IPS-NIHi11 (cell line): Measurements from ENCODE around the gene KATNIP.

Source experiments
- DNase-seq: peaks from one replicate; pipeline ENCODE4 v3.0.0; 2012; ENCODE audit warnings: mixed read lengths, low spot score

Gene KATNIP

GRCh38 chr16:27585200-27585599 lies 35.3 kb downstream of the KATNIP start:
- no peak for DNase-seq

GRCh38 chr16:27586711-27587110 lies 36.8 kb downstream of the KATNIP start:
- DNase-seq: no peak

- no peak for DNase-seq
Observed at GRCh38 chr16:27588057-27588456, 38.1 kb downstream of the KATNIP start.

GRCh38 chr16:27591837-27592236 lies 41.9 kb downstream of the KATNIP start:
- DNase-seq: no peak

- DNase-seq: no peak
Observed at GRCh38 chr16:27595475-27595874, 45.5 kb downstream of the KATNIP start.

- DNase-seq: no peak
Observed at GRCh38 chr16:27595993-27596392, 46.0 kb downstream of the KATNIP start.

- DNase-seq: no peak
Observed at GRCh38 chr16:27596411-27596810, 46.5 kb downstream of the KATNIP start.

GRCh38 chr16:27597361-27597760 lies 47.4 kb downstream of the KATNIP start:
- DNase-seq: no peak

- DNase-seq: no peak
Observed at GRCh38 chr16:27598220-27598619, 48.3 kb downstream of the KATNIP start.

GRCh38 chr16:27598931-27599565 lies 49.1 kb downstream of the KATNIP start:
- DNase-seq: no peak

- DNase-seq: no peak
Observed at GRCh38 chr16:27599606-27600005, 49.7 kb downstream of the KATNIP start.
